Spleen (tissue), 11 donors: Measurements from ENCODE around the gene GRN. TPM values are rescaled to one million over a fixed set of nuclear protein-coding genes. Genes with fewer than 3 reads are reported as not detected.

Source experiments
- DNase-seq: peaks from one replicate; pipeline ENCODE4 v3.0.0-alpha.2; 2020
- H3K27ac ChIP-seq, 8 donors: fragments of 200-600 bp; sonication (generic) in 7 of 8; 1 replicate in 4 of 8; 2 replicates in 4 of 8; pipeline versions ENCODE4 v1.5.0 to v1.8.0; 2016 to 2021; ENCODE audit warnings: inconsistent platforms in 4 of 8, mild to moderate bottlenecking in 4 of 8, moderate library complexity in 1 of 8
- H3K27me3 ChIP-seq, 7 donors: fragments of 200-600 bp; sonication (generic) in 6 of 7; replicated peaks in 1 of 7; 1 replicate in 4 of 7; 2 replicates in 3 of 7; pipeline versions ENCODE4 v1.5.0 to v1.8.0; 2016 to 2021; ENCODE audit warnings: inconsistent platforms in 3 of 7, mild to moderate bottlenecking in 1 of 7
- H3K36me3 ChIP-seq, 6 donors: fragments of 200-600 bp; sonication (generic) in 5 of 6; 1 replicate in 4 of 6; 2 replicates in 2 of 6; pipeline versions ENCODE4 v1.5.0 to v1.8.0; 2016 to 2021; ENCODE audit warnings: inconsistent platforms in 2 of 6
- H3K4me1 ChIP-seq, 6 donors: fragments of 200-600 bp; sonication (generic) in 5 of 6; 1 replicate in 3 of 6; 2 replicates in 3 of 6; pipeline versions ENCODE4 v1.5.0 to v1.8.0; 2016 to 2021; ENCODE audit warnings: inconsistent platforms in 3 of 6
- H3K4me3 ChIP-seq, 8 donors: fragments of 200-600 bp; sonication (generic) in 7 of 8; 1 replicate in 4 of 8; 2 replicates in 4 of 8; pipeline versions ENCODE4 v1.5.0 to v1.8.0; 2016 to 2021; ENCODE audit warnings: inconsistent platforms in 4 of 8, mild to moderate bottlenecking in 4 of 8, moderate library complexity in 2 of 8
- H3K9me3 ChIP-seq, 8 donors: fragments of 200-600 bp; sonication (generic) in 7 of 8; 1 replicate in 4 of 8; 2 replicates in 4 of 8; pipeline versions ENCODE4 v1.5.0 to v1.8.0; 2016 to 2021; ENCODE audit warnings: inconsistent platforms in 4 of 8
- CTCF ChIP-seq, 11 experiments: fragments of 200-600 bp in 7 of 11; fragments of 450-650 bp in 4 of 11; sonication (generic) in 4 of 11; IDR thresholded peaks in 8 of 11; conservative IDR thresholded peaks in 3 of 11; 1 replicate in 7 of 11; 2 replicates in 4 of 11; pipeline versions ENCODE4 v1.4.0 to v1.8.0; 2016 to 2021; ENCODE audit warnings: antibody characterized with exemption in 11 of 11, inconsistent platforms in 4 of 11, mild to moderate bottlenecking in 1 of 11
- POLR2A ChIP-seq, 3 donors: fragments of 450-650 bp; IDR thresholded peaks; one replicate each; pipeline ENCODE4 v1.5.1; 2017; ENCODE audit warnings: antibody characterized with exemption in 3 of 3, mild to moderate bottlenecking in 1 of 3
- POLR2AphosphoS5 ChIP-seq, 3 donors: sonication (generic); formaldehyde crosslinking; IDR thresholded peaks; one replicate each; pipeline ENCODE4 v1.5.1; 2017; ENCODE audit warnings: antibody characterized with exemption in 3 of 3
- WGBS, 5 donors: extraction: QIAGEN DNeasy Blood & Tissue Kit in 3 of 5; methylation state at CpG; one replicate each; pipeline versions ENCODE4 v1.1.5 to v1.1.7; 2013 to 2018; 5-methylcytosine and 5-hydroxymethylcytosine counted together
- intact Hi-C: fragments of 100-400 bp; cut with DNase I; formaldehyde crosslinking; loops from one replicate; pipeline ENCODE4 v1.15.0; 2023; ENCODE audit warnings: low total_unique reads
- polyA plus RNA-seq, 3 donors: library from polyadenylated mRNA; stranded (reverse); fragments of 200-250 nt; gene quantifications; one replicate each; pipeline ENCODE4 v1.2.1, GENCODE V29; 2013
- total RNA-seq, 7 donors: library from RNA; depleted of rRNA in 3 of 7; stranded (reverse); fragments of >200 nt in 3 of 7; fragmentation: NEBNext Ultra II Directional in 4 of 7; extraction: Animal tissue kit (Norgen Biotek cat#: 25700) in 4 of 7; gene quantifications; one replicate each; pipeline versions ENCODE4 v1.1.0 to v1.2.1, GENCODE V29; 2016 to 2021
- donor health status: healthy with polysubstance abuse.
- donor health status: DM: no; HTN: no; CAD: no; lungs with moderate emphysema.
- donor health status: DM: no; HTN: no; CAD: no.
- donor health status: Bipolar disorder and iron deficiency.
- donor health status: healthy.
- donor health status: DM: no; HTN: no; CAD: no.
- donor health status: DM: yes; HTN: yes; CAD: no.

Gene GRN
- total and polyA plus RNA-seq, 10 donors = 135 to 896 (median 512) TPM

GRCh38 chr17:44321246-44322120, 23.6 kb upstream of the GRN start:
- Histone ChIP-seq H3K27ac (no peak overlapping the region), H3K9me3 (no peaks in the 10 kb centered on the region), H3K4me1 (peaks cover 12 to 58% (median 35%) of the 10 kb centered on the region in 6 donors), H3K27me3 (peaks cover 0 to 19% (median 7%) of the 10 kb centered on the region in 7 donors), H3K4me3 (no peak overlapping the region), H3K36me3 (peaks cover 0 to 41% (median 34%) of the 10 kb centered on the region in 6 donors)
- intact Hi-C loops = no loop called here
- 89 to 95% (median 93%) methylated on average over 17 to 21 of the region's 21 CpGs for WGBS, 5 donors
- DNase-seq = no peak
- TF ChIP-seq CTCF (IDR thresholded peaks at IDR 0.05 in 8 of 11, conservative IDR thresholded peaks at IDR 0.05 in 3 of 11) (no peak), POLR2AphosphoS5 (IDR thresholded peaks at IDR 0.05) (peak in 1 of 3 donors; percentile 13), POLR2A (IDR thresholded peaks at IDR 0.05) (no peak)

- Histone ChIP-seq H3K36me3 (peaks cover 0 to 41% (median 34%) of the 10 kb centered on the region in 6 donors), H3K27ac (no peak overlapping the region), H3K4me3 (no peak overlapping the region), H3K4me1 (peaks cover 15 to 64% (median 41%) of the 10 kb centered on the region in 6 donors), H3K27me3 (peaks cover 0 to 10% (median 0%) of the 10 kb centered on the region in 7 donors), H3K9me3 (no peaks in the 10 kb centered on the region)
- intact Hi-C loops = no loop called here
- no peak for TF ChIP-seq POLR2AphosphoS5 (IDR thresholded peaks at IDR 0.05)
- no peak for TF ChIP-seq CTCF (IDR thresholded peaks at IDR 0.05 in 8 of 11, conservative IDR thresholded peaks at IDR 0.05 in 3 of 11)
- no peak for TF ChIP-seq POLR2A (IDR thresholded peaks at IDR 0.05)
- no peak for DNase-seq
- WGBS, 5 donors = 93 to 98% (median 95%) methylated on average over 11 of the region's 11 CpGs
Observed at GRCh38 chr17:44322236-44322895, 22.7 kb upstream of the GRN start.

- peaks cover 15 to 69% (median 43%) of the 10 kb centered on the region in 6 donors for H3K4me1 ChIP-seq
- TF ChIP-seq POLR2A (IDR thresholded peaks at IDR 0.05) (no peak), CTCF (IDR thresholded peaks at IDR 0.05 in 8 of 11, conservative IDR thresholded peaks at IDR 0.05 in 3 of 11) (no peak), POLR2AphosphoS5 (IDR thresholded peaks at IDR 0.05) (no peak)
- H3K4me3 ChIP-seq = peak overlapping the region; percentile 84 to 99 (median 94)
- peaks cover 0 to 41% (median 34%) of the 10 kb centered on the region in 6 donors for H3K36me3 ChIP-seq
- intact Hi-C loops = loop anchor here (2.0 kb wide), 1 partner anchor 105 kb away; the partner anchor contains the start of gene UBTF
- peak overlapping the region in 2 of 8 donors; percentile 94 to 98 for H3K27ac ChIP-seq
- H3K9me3 ChIP-seq = no peaks in the 10 kb centered on the region
- 67 to 78% (median 69%) methylated on average over 22 to 27 of the region's 27 CpGs for WGBS, 5 donors
- no peak for DNase-seq
- no peaks in the 10 kb centered on the region for H3K27me3 ChIP-seq
Observed at GRCh38 chr17:44323359-44324091, 21.6 kb upstream of the GRN start.
